ENCODE measurements around the gene BCL3.
"Not testable (repeated sequence)": the region's sequence is repeated elsewhere in the genome, so short reads cannot be mapped to it uniquely, and the experiment has no call there.

The BCL3 gene

DNA sequence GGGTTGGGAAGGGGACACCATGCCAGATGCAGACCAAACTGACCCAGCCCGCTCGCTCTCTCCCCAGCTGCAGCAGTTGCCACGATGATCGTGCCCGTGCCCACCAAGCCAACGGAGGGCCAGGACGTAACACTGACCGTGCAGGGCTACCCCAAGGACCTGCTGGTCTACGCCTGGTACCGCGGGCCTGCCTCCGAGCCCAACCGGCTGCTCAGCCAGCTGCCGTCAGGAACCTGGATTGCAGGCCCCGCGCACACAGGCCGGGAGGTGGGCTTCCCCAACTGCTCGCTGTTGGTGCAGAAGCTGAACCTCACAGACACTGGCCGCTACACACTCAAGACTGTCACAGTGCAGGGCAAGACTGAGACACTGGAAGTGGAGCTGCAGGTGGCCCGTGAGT, 40.7 kb upstream of the BCL3 start:
- no peaks in the 10 kb centered on the region for H3K9me3 ChIP-seq (ENCODE audit: insufficient read depth, low read length)
- H4K20me1 ChIP-seq (ENCODE audit: insufficient read depth, low read length): no peaks in the 10 kb centered on the region
- H3K4me3 ChIP-seq (ENCODE audit: low read length): no peak overlapping the region
- H3K4me2 ChIP-seq (ENCODE audit: low read length): no peak overlapping the region
- H3K27ac ChIP-seq (ENCODE audit: low read length): no peak overlapping the region
- H3K79me2 ChIP-seq (ENCODE audit: low read length): no peaks in the 10 kb centered on the region
- no peak overlapping the region for H2AFZ ChIP-seq (ENCODE audit: low read depth, low read length)
- TF ChIP-seq, protein P1, sequence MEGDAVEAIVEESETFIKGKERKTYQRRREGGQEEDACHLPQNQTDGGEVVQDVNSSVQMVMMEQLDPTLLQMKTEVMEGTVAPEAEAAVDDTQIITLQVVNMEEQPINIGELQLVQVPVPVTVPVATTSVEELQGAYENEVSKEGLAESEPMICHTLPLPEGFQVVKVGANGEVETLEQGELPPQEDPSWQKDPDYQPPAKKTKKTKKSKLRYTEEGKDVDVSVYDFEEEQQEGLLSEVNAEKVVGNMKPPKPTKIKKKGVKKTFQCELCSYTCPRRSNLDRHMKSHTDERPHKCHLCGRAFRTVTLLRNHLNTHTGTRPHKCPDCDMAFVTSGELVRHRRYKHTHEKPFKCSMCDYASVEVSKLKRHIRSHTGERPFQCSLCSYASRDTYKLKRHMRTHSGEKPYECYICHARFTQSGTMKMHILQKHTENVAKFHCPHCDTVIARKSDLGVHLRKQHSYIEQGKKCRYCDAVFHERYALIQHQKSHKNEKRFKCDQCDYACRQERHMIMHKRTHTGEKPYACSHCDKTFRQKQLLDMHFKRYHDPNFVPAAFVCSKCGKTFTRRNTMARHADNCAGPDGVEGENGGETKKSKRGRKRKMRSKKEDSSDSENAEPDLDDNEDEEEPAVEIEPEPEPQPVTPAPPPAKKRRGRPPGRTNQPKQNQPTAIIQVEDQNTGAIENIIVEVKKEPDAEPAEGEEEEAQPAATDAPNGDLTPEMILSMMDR (IDR thresholded peaks at IDR 0.05; ENCODE audit: low read depth, low read length): no peak
- TF ChIP-seq EZH2phosphoT487 (IDR thresholded peaks at IDR 0.05; ENCODE audit: low read depth): no peak
- H3K36me3 ChIP-seq (replicated peaks; ENCODE audit: low read depth, low read length): no peaks in the 10 kb centered on the region
- H3K4me1 ChIP-seq (ENCODE audit: low read length): no peaks in the 10 kb centered on the region
- H3K27me3 ChIP-seq (ENCODE audit: low read depth, low read length): peaks cover 5% of the 10 kb centered on the region
- no peak overlapping the region for H3K9ac ChIP-seq (ENCODE audit: low read length)

DNA sequence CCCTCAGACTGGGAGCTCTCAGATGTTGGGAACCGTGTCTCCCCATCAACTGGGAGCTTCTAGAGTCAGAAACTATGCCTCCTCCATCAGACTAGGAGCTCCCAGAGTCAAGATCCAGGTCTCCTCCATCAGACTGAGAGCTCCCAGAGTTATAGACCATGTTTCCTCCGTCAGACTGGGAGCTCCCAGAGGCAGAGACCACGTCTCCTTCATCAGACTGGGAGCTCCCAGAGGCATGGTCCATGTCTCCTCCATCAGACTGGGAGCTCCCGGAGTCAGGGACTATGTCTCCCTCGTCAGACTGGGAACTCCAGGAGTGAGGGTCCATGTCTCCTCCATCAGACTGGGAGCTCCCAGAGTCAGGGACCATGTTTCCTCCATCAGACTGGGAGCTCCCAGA, 39.6 kb upstream of the BCL3 start:
- no peak overlapping the region for H3K4me2 ChIP-seq (ENCODE audit: low read length)
- no peaks in the 10 kb centered on the region for H3K9me3 ChIP-seq (ENCODE audit: insufficient read depth, low read length)
- TF ChIP-seq, protein P1 (IDR thresholded peaks at IDR 0.05; ENCODE audit: low read depth, low read length): no peak
- no peak for TF ChIP-seq EZH2phosphoT487 (IDR thresholded peaks at IDR 0.05; ENCODE audit: low read depth)
- no peak overlapping the region for H3K27ac ChIP-seq (ENCODE audit: low read length)
- H3K4me1 ChIP-seq (ENCODE audit: low read length): no peaks in the 10 kb centered on the region
- no peak overlapping the region for H3K4me3 ChIP-seq (ENCODE audit: low read length)
- no peak overlapping the region for H3K9ac ChIP-seq (ENCODE audit: low read length)
- H3K36me3 ChIP-seq (replicated peaks; ENCODE audit: low read depth, low read length): no peaks in the 10 kb centered on the region
- no peak overlapping the region for H2AFZ ChIP-seq (ENCODE audit: low read depth, low read length)
- H3K27me3 ChIP-seq (ENCODE audit: low read depth, low read length): peaks cover 5% of the 10 kb centered on the region
- H3K79me2 ChIP-seq (ENCODE audit: low read length): no peaks in the 10 kb centered on the region
- no peaks in the 10 kb centered on the region for H4K20me1 ChIP-seq (ENCODE audit: insufficient read depth, low read length)

DNA sequence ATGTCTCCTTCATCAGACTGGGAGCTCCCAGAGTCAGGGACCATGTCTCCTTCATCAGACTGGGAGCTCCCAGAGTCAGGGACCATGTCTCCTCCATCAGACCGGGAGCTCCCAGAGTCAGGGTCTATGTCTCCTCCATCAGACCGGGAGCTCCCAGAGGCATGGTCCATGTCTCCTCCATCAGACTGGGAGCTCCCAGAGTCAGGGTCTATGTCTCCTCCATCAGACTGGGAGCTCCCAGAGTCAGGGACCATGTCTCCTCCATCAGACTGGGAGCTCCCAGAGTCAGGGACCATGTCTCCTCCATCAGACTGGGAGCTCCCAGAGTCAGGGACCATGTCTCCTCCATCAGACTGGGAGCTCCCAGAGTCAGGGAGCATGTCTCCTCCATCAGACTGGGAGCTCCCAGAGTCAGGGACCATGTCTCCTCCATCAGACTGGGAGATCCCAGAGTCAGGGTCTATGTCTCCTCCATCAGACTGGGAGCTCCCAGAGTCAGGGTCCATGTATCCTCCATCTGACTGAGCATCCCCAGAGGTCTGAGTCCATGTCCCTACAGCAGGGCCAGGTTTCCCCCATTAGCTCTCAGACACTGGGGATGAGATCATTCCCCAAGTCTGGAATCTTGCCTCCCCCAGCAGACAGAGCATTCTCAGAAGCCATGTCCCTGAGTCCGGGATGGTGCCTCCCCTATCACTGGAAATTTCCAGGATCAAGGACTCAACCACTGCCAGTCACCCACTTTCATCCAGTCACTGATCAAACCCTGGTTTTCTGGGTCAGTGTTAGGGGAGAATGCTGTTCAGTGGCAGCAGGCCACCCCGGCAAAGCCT, 38.9 kb upstream of the BCL3 start:
- not testable (repeated sequence) for H3K79me2 ChIP-seq (ENCODE audit: low read length); H4K20me1 ChIP-seq (ENCODE audit: insufficient read depth, low read length); H3K9ac ChIP-seq (ENCODE audit: low read length); H3K4me2 ChIP-seq (ENCODE audit: low read length); H3K27ac ChIP-seq (ENCODE audit: low read length); H3K36me3 ChIP-seq (replicated peaks; ENCODE audit: low read depth, low read length); H3K4me1 ChIP-seq (ENCODE audit: low read length); H3K27me3 ChIP-seq (ENCODE audit: low read depth, low read length); H2AFZ ChIP-seq (ENCODE audit: low read depth, low read length); H3K4me3 ChIP-seq (ENCODE audit: low read length); H3K9me3 ChIP-seq (ENCODE audit: insufficient read depth, low read length)

DNA sequence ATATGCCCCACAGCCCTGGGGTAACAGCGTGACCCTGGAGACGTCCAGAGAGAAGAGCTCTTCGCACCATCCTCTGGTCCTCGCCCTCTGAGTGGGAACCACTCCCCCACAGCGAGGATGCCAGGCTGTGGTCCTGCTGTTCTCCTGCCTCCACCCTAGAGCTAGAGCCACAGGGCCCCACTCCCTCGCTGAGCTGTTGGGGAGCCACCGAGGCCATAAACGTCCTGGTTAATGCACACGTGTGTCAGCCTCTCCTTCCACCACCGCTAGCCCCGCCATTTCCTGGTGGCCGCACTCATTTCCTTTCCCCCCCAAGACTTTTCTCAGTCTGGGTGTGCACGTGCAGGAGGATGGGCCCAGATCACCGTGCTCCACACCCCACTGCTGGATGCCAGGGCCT, 38.0 kb upstream of the BCL3 start:
- no peak overlapping the region for H3K9ac ChIP-seq (ENCODE audit: low read length)
- no peak overlapping the region for H3K4me3 ChIP-seq (ENCODE audit: low read length)
- no peaks in the 10 kb centered on the region for H3K79me2 ChIP-seq (ENCODE audit: low read length)
- H3K4me2 ChIP-seq (ENCODE audit: low read length): no peak overlapping the region
- TF ChIP-seq, protein P1 (IDR thresholded peaks at IDR 0.05; ENCODE audit: low read depth, low read length): no peak
- TF ChIP-seq EZH2phosphoT487 (IDR thresholded peaks at IDR 0.05; ENCODE audit: low read depth): no peak
- no peaks in the 10 kb centered on the region for H3K4me1 ChIP-seq (ENCODE audit: low read length)
- H3K27me3 ChIP-seq (ENCODE audit: low read depth, low read length): peaks cover 11% of the 10 kb centered on the region
- H3K36me3 ChIP-seq (replicated peaks; ENCODE audit: low read depth, low read length): no peaks in the 10 kb centered on the region
- no peak overlapping the region for H2AFZ ChIP-seq (ENCODE audit: low read depth, low read length)
- H3K9me3 ChIP-seq (ENCODE audit: insufficient read depth, low read length): peaks cover 4% of the 10 kb centered on the region; the same call in 1 of the 2 replicates
- no peaks in the 10 kb centered on the region for H4K20me1 ChIP-seq (ENCODE audit: insufficient read depth, low read length)
- H3K27ac ChIP-seq (ENCODE audit: low read length): no peak overlapping the region

Data from OCI-LY3 (cell line).